Neural cell (in vitro differentiated cells): ENCODE data around the gene EDNRB. TPM values are rescaled to one million over a fixed set of nuclear protein-coding genes. Genes with fewer than 3 reads are reported as not detected.

Experiments used
- H2AFZ ChIP-seq: fragments of 200-600, 300-800 bp; sonication (generic), shearing (Covaris generic); 2 replicates; pipeline ENCODE4 v1.6.0; 2014; ENCODE audit warnings: low read depth, mild to moderate bottlenecking, antibody characterized with exemption, low read length, moderate library complexity
- H3F3A ChIP-seq: fragments of 200-600 bp; shearing (Covaris generic); 2 replicates; pipeline ENCODE4 v1.6.1; 2016; ENCODE audit warnings: mild to moderate bottlenecking, moderate library complexity, mixed read lengths, antibody characterized with exemption, low read length; ENCODE audit not compliant: insufficient read depth, poor library complexity, severe bottlenecking
- H3K27ac ChIP-seq: fragments of 200-600, 300-800 bp; sonication (generic), shearing (Covaris generic); 2 replicates; pipeline ENCODE4 v1.5.1; 2014; ENCODE audit warnings: mild to moderate bottlenecking, low read length, moderate library complexity
- H3K27me3 ChIP-seq: fragments of 300-800, 200-600 bp; sonication (generic), shearing (Covaris generic); 2 replicates; pipeline ENCODE4 v1.6.0; 2014; ENCODE audit warnings: mild to moderate bottlenecking, low read depth, low read length, moderate library complexity; ENCODE audit not compliant: insufficient read depth
- H3K36me3 ChIP-seq: fragments of 300-800, 200-600 bp; sonication (generic), shearing (Covaris generic); 2 replicates; pipeline ENCODE4 v1.5.1; 2014; ENCODE audit warnings: mild to moderate bottlenecking, antibody characterized with exemption, low read length, moderate library complexity; ENCODE audit not compliant: insufficient read depth
- H3K4me2 ChIP-seq: fragments of 300-800, 200-600 bp; sonication (generic), shearing (Covaris generic); 2 replicates; pipeline ENCODE4 v1.6.0; 2014; ENCODE audit warnings: mild to moderate bottlenecking, low read length
- H3K4me3 ChIP-seq: fragments of 300-800, 200-600 bp; sonication (generic), shearing (Covaris generic); 2 replicates; pipeline ENCODE4 v1.5.1; 2014; ENCODE audit warnings: mild to moderate bottlenecking, low read length, moderate library complexity
- H3K79me2 ChIP-seq: fragments of 200-600 bp; shearing (Covaris generic); replicated peaks from 2 replicates; pipeline ENCODE4 v1.6.0; 2014; ENCODE audit warnings: mild to moderate bottlenecking, low read length, moderate library complexity; ENCODE audit not compliant: insufficient read depth
- H3K9ac ChIP-seq: fragments of 300-800, 200-600 bp; sonication (generic), shearing (Covaris generic); 2 replicates; pipeline ENCODE4 v1.6.1; 2016; ENCODE audit warnings: mild to moderate bottlenecking, low read length, mixed read lengths
- H3K9me2 ChIP-seq: fragments of 200-600 bp; shearing (Covaris generic); 2 replicates; pipeline ENCODE4 v1.6.1; 2016; ENCODE audit warnings: mild to moderate bottlenecking, low read length, mixed read lengths; ENCODE audit not compliant: insufficient read depth
- H3K9me3 ChIP-seq: fragments of 200-600, 300-800 bp; sonication (generic), shearing (Covaris generic); 2 replicates; pipeline ENCODE4 v1.6.1; 2016; ENCODE audit warnings: mild to moderate bottlenecking, mixed run types, low read length, moderate library complexity, mixed read lengths
- H4K20me1 ChIP-seq: fragments of 200-600 bp; shearing (Covaris generic); 2 replicates; pipeline ENCODE4 v1.6.1; 2016; ENCODE audit warnings: mild to moderate bottlenecking, mixed run types; ENCODE audit not compliant: insufficient read depth
- EP300 ChIP-seq: fragments of 450-650 bp; conservative IDR thresholded peaks from 2 replicates; pipeline ENCODE4 v1.6.1; 2014; ENCODE audit warnings: antibody characterized with exemption, mild to moderate bottlenecking, moderate library complexity; ENCODE audit not compliant: poor library complexity, severe bottlenecking
- EZH2 ChIP-seq: fragments of 200-600, 300-800 bp; shearing (Covaris generic), sonication (generic); IDR thresholded peaks from 2 replicates; pipeline ENCODE4 v1.6.1; 2014; ENCODE audit warnings: antibody characterized with exemption, low read length, borderline replicate concordance, mild to moderate bottlenecking; ENCODE audit not compliant: insufficient read depth, poor library complexity, severe bottlenecking
- MXI1 ChIP-seq: fragments of 450-650 bp; conservative IDR thresholded peaks from 2 replicates; pipeline ENCODE4 v1.6.1; 2014; ENCODE audit warnings: antibody characterized with exemption, mild to moderate bottlenecking; ENCODE audit not compliant: poor library complexity, severe bottlenecking
- POLR2AphosphoS5 ChIP-seq: IDR thresholded peaks from 2 replicates; pipeline ENCODE4 v1.6.1; 2012
- RAD21 ChIP-seq: fragments of 450-650 bp; conservative IDR thresholded peaks from 2 replicates; pipeline ENCODE4 v1.6.1; 2014; ENCODE audit warnings: antibody characterized with exemption, mild to moderate bottlenecking, moderate library complexity
- SMC3 ChIP-seq: fragments of 450-650 bp; conservative IDR thresholded peaks from 2 replicates; pipeline ENCODE4 v1.6.1; 2014; ENCODE audit warnings: antibody characterized with exemption, mild to moderate bottlenecking, moderate library complexity; ENCODE audit not compliant: poor library complexity
- TAF1 ChIP-seq: IDR thresholded peaks from 2 replicates; pipeline ENCODE4 v1.6.1; 2012; ENCODE audit warnings: low read depth
- polyA plus RNA-seq: library from polyadenylated mRNA; depleted of rRNA; stranded (reverse); fragments of >200 nt; gene quantifications from 2 replicates; pipeline ENCODE4 v1.2.3, GENCODE V29; 2014
- TF ChIP-seq, protein P1 (sequence below): fragments of 450-650 bp; IDR thresholded peaks from 2 replicates; pipeline ENCODE4 v1.5.1; 2014; ENCODE audit warnings: antibody characterized with exemption, mild to moderate bottlenecking, moderate library complexity; ENCODE audit not compliant: poor library complexity, severe bottlenecking
- TF ChIP-seq, protein P2 (sequence below): IDR thresholded peaks from 2 replicates; pipeline ENCODE4 v1.6.1; 2012; ENCODE audit warnings: borderline replicate concordance

EDNRB gene
- polyA plus RNA-seq, 1 donor from 2014 or later, result 0.20 TPM

DNA sequence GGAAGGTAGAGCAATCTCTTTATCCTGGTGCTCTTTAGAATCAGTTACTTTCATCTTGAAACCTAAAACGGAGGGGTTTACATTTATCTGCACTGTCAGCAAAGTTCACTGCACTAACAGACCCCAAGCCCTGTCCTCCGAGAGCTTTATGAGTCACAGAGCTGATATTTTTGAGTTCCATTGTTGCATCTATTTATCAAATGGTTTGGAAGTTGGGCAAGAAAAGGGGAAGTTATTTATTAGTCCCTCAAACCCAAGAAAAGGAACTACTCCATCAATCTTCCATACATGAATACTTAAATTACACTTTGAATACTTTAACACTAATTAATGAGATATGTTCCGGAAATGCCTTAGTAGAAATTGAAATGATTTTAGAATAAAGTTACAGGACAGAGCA is 55.5 kb downstream of the EDNRB start:
- H3F3A ChIP-seq, result no peaks in the 10 kb centered on the region
- H2AFZ ChIP-seq, result no peak overlapping the region
- no peaks in the 10 kb centered on the region for H3K36me3 ChIP-seq
- H4K20me1 ChIP-seq, result no peaks in the 10 kb centered on the region
- no peaks in the 10 kb centered on the region for H3K9me2 ChIP-seq
- H3K9ac ChIP-seq, result no peak overlapping the region
- H3K4me2 ChIP-seq, result no peak overlapping the region
- no peak overlapping the region for H3K4me3 ChIP-seq
- H3K27ac ChIP-seq, result no peak overlapping the region
- no peaks in the 10 kb centered on the region for H3K9me3 ChIP-seq
- H3K79me2 ChIP-seq, result no peaks in the 10 kb centered on the region
- no peak for TF ChIP-seq SMC3
- no peaks in the 10 kb centered on the region for H3K27me3 ChIP-seq

DNA sequence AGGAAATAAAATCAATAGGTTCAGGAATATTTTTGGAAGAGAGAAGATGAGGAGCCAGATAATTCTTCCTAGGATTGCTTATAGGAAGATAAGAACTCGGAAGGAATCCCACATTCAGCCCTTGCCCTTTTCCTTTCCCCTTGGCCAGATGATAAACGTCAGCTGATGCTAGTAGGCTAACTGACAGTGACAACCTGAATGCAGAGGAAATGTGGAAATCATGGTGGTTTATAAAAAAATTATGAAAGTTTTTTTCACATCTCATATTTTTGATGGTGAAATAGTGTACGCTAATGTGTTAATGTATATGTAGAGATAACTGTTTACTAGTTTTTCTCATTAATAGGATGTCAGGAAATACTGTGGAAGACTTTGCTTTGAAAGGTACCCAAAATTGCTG is 56.9 kb downstream of the EDNRB start:
- TF ChIP-seq SMC3 (no peak), TAF1 (no peak), EP300 (no peak), RAD21 (no peak), POLR2AphosphoS5 (no peak), MXI1 (no peak)
- TF ChIP-seq, protein P1, sequence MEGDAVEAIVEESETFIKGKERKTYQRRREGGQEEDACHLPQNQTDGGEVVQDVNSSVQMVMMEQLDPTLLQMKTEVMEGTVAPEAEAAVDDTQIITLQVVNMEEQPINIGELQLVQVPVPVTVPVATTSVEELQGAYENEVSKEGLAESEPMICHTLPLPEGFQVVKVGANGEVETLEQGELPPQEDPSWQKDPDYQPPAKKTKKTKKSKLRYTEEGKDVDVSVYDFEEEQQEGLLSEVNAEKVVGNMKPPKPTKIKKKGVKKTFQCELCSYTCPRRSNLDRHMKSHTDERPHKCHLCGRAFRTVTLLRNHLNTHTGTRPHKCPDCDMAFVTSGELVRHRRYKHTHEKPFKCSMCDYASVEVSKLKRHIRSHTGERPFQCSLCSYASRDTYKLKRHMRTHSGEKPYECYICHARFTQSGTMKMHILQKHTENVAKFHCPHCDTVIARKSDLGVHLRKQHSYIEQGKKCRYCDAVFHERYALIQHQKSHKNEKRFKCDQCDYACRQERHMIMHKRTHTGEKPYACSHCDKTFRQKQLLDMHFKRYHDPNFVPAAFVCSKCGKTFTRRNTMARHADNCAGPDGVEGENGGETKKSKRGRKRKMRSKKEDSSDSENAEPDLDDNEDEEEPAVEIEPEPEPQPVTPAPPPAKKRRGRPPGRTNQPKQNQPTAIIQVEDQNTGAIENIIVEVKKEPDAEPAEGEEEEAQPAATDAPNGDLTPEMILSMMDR, result no peak
- TF ChIP-seq, protein P2, sequence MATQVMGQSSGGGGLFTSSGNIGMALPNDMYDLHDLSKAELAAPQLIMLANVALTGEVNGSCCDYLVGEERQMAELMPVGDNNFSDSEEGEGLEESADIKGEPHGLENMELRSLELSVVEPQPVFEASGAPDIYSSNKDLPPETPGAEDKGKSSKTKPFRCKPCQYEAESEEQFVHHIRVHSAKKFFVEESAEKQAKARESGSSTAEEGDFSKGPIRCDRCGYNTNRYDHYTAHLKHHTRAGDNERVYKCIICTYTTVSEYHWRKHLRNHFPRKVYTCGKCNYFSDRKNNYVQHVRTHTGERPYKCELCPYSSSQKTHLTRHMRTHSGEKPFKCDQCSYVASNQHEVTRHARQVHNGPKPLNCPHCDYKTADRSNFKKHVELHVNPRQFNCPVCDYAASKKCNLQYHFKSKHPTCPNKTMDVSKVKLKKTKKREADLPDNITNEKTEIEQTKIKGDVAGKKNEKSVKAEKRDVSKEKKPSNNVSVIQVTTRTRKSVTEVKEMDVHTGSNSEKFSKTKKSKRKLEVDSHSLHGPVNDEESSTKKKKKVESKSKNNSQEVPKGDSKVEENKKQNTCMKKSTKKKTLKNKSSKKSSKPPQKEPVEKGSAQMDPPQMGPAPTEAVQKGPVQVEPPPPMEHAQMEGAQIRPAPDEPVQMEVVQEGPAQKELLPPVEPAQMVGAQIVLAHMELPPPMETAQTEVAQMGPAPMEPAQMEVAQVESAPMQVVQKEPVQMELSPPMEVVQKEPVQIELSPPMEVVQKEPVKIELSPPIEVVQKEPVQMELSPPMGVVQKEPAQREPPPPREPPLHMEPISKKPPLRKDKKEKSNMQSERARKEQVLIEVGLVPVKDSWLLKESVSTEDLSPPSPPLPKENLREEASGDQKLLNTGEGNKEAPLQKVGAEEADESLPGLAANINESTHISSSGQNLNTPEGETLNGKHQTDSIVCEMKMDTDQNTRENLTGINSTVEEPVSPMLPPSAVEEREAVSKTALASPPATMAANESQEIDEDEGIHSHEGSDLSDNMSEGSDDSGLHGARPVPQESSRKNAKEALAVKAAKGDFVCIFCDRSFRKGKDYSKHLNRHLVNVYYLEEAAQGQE, result no peak
- Histone ChIP-seq H3K27ac (no peak overlapping the region), H2AFZ (no peak overlapping the region), H3K4me2 (no peak overlapping the region), H3K9me2 (no peaks in the 10 kb centered on the region), H3K9me3 (no peaks in the 10 kb centered on the region), H3K27me3 (no peaks in the 10 kb centered on the region), H3K4me3 (no peak overlapping the region), H3F3A (no peaks in the 10 kb centered on the region), H3K79me2 (no peaks in the 10 kb centered on the region), H3K36me3 (no peaks in the 10 kb centered on the region), H3K9ac (no peak overlapping the region), H4K20me1 (no peaks in the 10 kb centered on the region)

DNA sequence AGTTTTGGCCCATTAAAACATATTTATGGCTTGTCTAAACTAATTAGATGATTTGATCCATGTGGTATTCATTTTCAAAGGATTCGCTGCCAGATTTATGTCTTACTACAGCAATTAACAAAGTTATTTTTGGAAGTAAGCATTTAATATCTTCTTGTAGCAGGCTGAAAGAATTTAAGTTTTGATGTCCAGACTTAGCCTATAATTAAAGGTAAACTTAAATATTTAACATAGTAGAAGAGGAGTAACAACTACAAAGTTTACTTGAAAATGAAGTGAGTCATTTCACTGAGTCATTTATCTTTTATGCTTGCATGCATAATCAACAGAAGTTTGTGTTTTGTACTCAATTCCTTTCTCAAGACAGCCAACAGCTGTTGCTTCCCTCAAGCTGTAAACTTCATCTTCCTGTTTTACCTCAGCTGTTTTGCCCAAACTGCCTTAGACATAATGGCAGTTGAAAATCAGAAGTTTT is 58.1 kb downstream of the EDNRB start:
- no peak overlapping the region for H2AFZ ChIP-seq
- no peaks in the 10 kb centered on the region for H3K36me3 ChIP-seq
- no peak overlapping the region for H3K4me3 ChIP-seq
- no peaks in the 10 kb centered on the region for H3K9me3 ChIP-seq
- H3K27me3 ChIP-seq, result no peaks in the 10 kb centered on the region
- no peaks in the 10 kb centered on the region for H3F3A ChIP-seq
- no peak overlapping the region for H3K9ac ChIP-seq
- TF ChIP-seq MXI1, result no peak
- TF ChIP-seq SMC3, result no peak
- no peak for TF ChIP-seq POLR2AphosphoS5
- TF ChIP-seq, protein P1, result no peak
- no peak for TF ChIP-seq TAF1
- no peak for TF ChIP-seq EZH2
- TF ChIP-seq RAD21, result no peak
- TF ChIP-seq EP300, result no peak
- TF ChIP-seq, protein P2, result no peak
- H3K79me2 ChIP-seq, result no peaks in the 10 kb centered on the region
- no peaks in the 10 kb centered on the region for H4K20me1 ChIP-seq
- H3K4me2 ChIP-seq, result no peak overlapping the region
- H3K27ac ChIP-seq, result no peak overlapping the region
- H3K9me2 ChIP-seq, result no peaks in the 10 kb centered on the region
